ENCODE results near the gene SMC5. TPM values are rescaled to one million over a fixed set of nuclear protein-coding genes. Genes with fewer than 3 reads are reported as not detected.

The SMC5 gene
- total RNA-seq, 1 experiment from 2014 or later, result 27.5 TPM

DNA sequence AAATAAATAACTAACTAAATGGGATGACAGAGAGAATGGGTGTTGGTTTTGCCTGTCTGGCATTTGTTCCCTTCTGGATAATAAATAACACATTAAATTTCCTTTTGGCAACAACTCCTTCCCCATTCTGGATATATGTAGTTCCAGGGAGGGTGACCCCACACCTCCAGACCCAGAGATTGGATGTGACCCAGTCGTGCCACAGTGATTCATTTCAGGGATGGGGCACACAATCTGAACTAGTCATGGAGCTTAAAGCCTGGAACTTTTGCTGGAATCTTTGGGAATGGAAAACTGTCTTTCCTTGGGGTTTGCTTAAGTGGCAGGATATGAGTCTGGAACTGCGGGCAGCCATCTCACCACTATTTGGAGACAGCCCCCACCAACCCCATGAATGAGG is 144.4 kb downstream of the SMC5 start:
- Histone ChIP-seq H3K4me1 (ENCODE audit: control insufficient read depth in 1 of 2, insufficient read depth in 2 of 2, low read length in 2 of 2) (peaks cover 2 to 16% of the 10 kb centered on the region in 2 experiments; a peak in 2 of 4 replicates), H3K36me3 (ENCODE audit: control insufficient read depth in 1 of 2, insufficient read depth in 2 of 2, low read length in 2 of 2) (no peaks in the 10 kb centered on the region), H3K9me3 (ENCODE audit: control insufficient read depth in 1 of 2, insufficient read depth in 1 of 2, low read depth in 1 of 2, low read length in 2 of 2) (no peaks in the 10 kb centered on the region), H3K27me3 (ENCODE audit: insufficient read depth, low read length) (no peaks in the 10 kb centered on the region), H3K9ac (ENCODE audit: low read length) (no peak overlapping the region), H3K27ac (ENCODE audit: low read depth, low read length) (no peak overlapping the region), H2AFZ (ENCODE audit: low read depth, low read length, poor library complexity, severe bottlenecking) (no peak overlapping the region), H3K4me2 (ENCODE audit: low read length) (no peak overlapping the region), H3K79me2 (ENCODE audit: insufficient read depth, low read length) (no peaks in the 10 kb centered on the region), H3K9me2 (ENCODE audit: insufficient read depth) (no peaks in the 10 kb centered on the region), H4K20me1 (ENCODE audit: insufficient read depth) (no peaks in the 10 kb centered on the region), H3K4me3 (replicated peaks in 1 of 2; ENCODE audit: low read depth in 1 of 2, low read length in 2 of 2) (no peak overlapping the region)
- no peak for DNase-seq (ENCODE audit: low read depth, low spot score)
- intact Hi-C loops (cut with micrococcal nuclease), result loop anchor here (1.0 kb wide), 1 partner anchor 40 kb away; no protein-coding TSS in a partner anchor
- ATAC-seq, result no peak
- ChIA-PET POLR2A (no interaction called here), RAD21 (ENCODE audit: low non-redundant PET in 1 of 2, low total read pairs in 2 of 2, uncharacterized antibody in 2 of 2, unreplicated experiment in 2 of 2) (no interaction called here), CTCF (no interaction called here)
- BruUV-seq (replicated peaks), result no TSS peak
- TF ChIP-seq, protein P1, sequence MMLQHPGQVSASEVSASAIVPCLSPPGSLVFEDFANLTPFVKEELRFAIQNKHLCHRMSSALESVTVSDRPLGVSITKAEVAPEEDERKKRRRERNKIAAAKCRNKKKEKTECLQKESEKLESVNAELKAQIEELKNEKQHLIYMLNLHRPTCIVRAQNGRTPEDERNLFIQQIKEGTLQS (IDR thresholded peaks at IDR 0.05), result no peak
- TF ChIP-seq SIN3A (IDR thresholded peaks at IDR 0.05; ENCODE audit: low read depth) (no peak), JUND (IDR thresholded peaks at IDR 0.05) (no peak), YY1 (IDR thresholded peaks at IDR 0.05; ENCODE audit: extremely low read depth, insufficient replicate concordance, low read depth, low read length) (no peak), FOSL1 (IDR thresholded peaks at IDR 0.05; ENCODE audit: low read depth) (no peak), POLR2AphosphoS5 (IDR thresholded peaks at IDR 0.05; ENCODE audit: low read depth, low read length) (no peak), EGR1 (IDR thresholded peaks at IDR 0.05; ENCODE audit: low read depth) (no peak), TCF7L2 (IDR thresholded peaks at IDR 0.05; ENCODE audit: borderline replicate concordance, extremely low read depth, insufficient read depth, insufficient read length) (no peak), EZH2phosphoT487 (IDR thresholded peaks at IDR 0.05; ENCODE audit: borderline replicate concordance) (no peak), POLR2A (IDR thresholded peaks at IDR 0.05; ENCODE audit: borderline replicate concordance, extremely low read depth, insufficient read depth, insufficient read length) (no peak), ZFX (IDR thresholded peaks at IDR 0.05) (no peak), CBX3 (IDR thresholded peaks at IDR 0.05; ENCODE audit: low read depth) (no peak), ELF1 (IDR thresholded peaks at IDR 0.05; ENCODE audit: borderline replicate concordance, low read depth) (no peak), RAD21 (IDR thresholded peaks at IDR 0.05; ENCODE audit: low read depth) (no peak), SRF (IDR thresholded peaks at IDR 0.05; ENCODE audit: low read depth) (no peak), SP1 (IDR thresholded peaks at IDR 0.05; ENCODE audit: low read depth) (no peak), ZNF274 (IDR thresholded peaks at IDR 0.05; ENCODE audit: low read depth, low read length) (no peak)
- TF ChIP-seq, protein P2, sequence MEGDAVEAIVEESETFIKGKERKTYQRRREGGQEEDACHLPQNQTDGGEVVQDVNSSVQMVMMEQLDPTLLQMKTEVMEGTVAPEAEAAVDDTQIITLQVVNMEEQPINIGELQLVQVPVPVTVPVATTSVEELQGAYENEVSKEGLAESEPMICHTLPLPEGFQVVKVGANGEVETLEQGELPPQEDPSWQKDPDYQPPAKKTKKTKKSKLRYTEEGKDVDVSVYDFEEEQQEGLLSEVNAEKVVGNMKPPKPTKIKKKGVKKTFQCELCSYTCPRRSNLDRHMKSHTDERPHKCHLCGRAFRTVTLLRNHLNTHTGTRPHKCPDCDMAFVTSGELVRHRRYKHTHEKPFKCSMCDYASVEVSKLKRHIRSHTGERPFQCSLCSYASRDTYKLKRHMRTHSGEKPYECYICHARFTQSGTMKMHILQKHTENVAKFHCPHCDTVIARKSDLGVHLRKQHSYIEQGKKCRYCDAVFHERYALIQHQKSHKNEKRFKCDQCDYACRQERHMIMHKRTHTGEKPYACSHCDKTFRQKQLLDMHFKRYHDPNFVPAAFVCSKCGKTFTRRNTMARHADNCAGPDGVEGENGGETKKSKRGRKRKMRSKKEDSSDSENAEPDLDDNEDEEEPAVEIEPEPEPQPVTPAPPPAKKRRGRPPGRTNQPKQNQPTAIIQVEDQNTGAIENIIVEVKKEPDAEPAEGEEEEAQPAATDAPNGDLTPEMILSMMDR (IDR thresholded peaks at IDR 0.05 in 2 of 3, conservative IDR thresholded peaks at IDR 0.05 in 1 of 3; ENCODE audit: borderline replicate concordance in 1 of 3, insufficient read depth in 1 of 3, low read depth in 2 of 3, low read length in 2 of 3), result no peak
- TF ChIP-seq, protein P3, sequence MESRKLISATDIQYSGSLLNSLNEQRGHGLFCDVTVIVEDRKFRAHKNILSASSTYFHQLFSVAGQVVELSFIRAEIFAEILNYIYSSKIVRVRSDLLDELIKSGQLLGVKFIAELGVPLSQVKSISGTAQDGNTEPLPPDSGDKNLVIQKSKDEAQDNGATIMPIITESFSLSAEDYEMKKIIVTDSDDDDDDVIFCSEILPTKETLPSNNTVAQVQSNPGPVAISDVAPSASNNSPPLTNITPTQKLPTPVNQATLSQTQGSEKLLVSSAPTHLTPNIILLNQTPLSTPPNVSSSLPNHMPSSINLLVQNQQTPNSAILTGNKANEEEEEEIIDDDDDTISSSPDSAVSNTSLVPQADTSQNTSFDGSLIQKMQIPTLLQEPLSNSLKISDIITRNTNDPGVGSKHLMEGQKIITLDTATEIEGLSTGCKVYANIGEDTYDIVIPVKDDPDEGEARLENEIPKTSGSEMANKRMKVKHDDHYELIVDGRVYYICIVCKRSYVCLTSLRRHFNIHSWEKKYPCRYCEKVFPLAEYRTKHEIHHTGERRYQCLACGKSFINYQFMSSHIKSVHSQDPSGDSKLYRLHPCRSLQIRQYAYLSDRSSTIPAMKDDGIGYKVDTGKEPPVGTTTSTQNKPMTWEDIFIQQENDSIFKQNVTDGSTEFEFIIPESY (IDR thresholded peaks at IDR 0.05; ENCODE audit: extremely low read depth, insufficient replicate concordance, low read length), result no peak
- TF ChIP-seq, protein P4, sequence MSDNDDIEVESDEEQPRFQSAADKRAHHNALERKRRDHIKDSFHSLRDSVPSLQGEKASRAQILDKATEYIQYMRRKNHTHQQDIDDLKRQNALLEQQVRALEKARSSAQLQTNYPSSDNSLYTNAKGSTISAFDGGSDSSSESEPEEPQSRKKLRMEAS (IDR thresholded peaks at IDR 0.05), result no peak
